Measurements from ENCODE around the gene PCDHGA11. TPM values are rescaled to one million over a fixed set of nuclear protein-coding genes. Genes with fewer than 3 reads are reported as not detected.
A peak's percentile ranks its signal among the peaks of the same experiment; 100 is the strongest.
"Not testable (repeated sequence)": the region's sequence is repeated elsewhere in the genome, so short reads cannot be mapped to it uniquely, and the experiment has no call there.

Gene PCDHGA11
- under 1 TPM; 0.05 to 0.13 (median 0.05) TPM for total RNA-seq

DNA sequence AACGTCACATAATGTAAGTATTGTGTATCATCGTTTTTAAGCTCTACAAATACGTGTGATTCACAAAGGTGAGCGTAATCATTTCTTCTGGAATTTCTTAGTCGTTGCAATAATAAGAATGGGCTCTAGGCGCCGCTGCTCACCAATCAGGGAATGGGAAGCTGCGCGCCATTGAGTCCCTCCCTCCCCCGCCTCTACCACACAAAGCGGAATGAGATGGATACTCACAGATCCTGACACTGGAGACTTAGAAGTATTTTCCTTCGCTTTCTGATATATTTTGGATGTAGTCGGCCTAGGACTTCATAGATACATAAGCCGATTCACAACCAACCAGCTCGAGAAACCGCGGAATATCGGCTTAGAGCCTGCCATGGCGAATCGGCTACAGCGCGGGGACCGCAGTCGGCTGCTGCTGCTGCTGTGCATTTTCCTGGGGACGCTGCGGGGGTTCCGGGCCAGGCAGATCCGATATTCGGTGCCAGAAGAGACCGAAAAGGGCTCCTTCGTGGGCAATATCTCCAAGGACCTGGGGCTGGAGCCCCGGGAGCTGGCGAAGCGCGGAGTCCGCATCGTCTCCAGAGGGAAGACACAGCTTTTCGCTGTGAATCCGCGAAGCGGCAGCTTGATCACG is at the start of gene PCDHGA11:
Gene PCDHGA11 (plus strand): TSS at position 197 of the 634 bp plus-strand sequence. CDS start 177 bp downstream, at position 374.
- Mint-ChIP-seq H3K4me3 (peak within 1 kb of the TSS; percentile 71), H3K9me3 (peaks cover 31% of the 10 kb centered on the region), H3K27me3 (ENCODE audit: low read depth) (peaks cover 77% of the 10 kb centered on the region), H3K36me3 (ENCODE audit: insufficient read depth) (peaks cover 14% of the 10 kb centered on the region), H3K4me1 (ENCODE audit: low read depth) (peaks cover 4% of the 10 kb centered on the region)
- ATAC-seq, result peak; percentile 50 to 54
- no peak for DNase-seq

DNA sequence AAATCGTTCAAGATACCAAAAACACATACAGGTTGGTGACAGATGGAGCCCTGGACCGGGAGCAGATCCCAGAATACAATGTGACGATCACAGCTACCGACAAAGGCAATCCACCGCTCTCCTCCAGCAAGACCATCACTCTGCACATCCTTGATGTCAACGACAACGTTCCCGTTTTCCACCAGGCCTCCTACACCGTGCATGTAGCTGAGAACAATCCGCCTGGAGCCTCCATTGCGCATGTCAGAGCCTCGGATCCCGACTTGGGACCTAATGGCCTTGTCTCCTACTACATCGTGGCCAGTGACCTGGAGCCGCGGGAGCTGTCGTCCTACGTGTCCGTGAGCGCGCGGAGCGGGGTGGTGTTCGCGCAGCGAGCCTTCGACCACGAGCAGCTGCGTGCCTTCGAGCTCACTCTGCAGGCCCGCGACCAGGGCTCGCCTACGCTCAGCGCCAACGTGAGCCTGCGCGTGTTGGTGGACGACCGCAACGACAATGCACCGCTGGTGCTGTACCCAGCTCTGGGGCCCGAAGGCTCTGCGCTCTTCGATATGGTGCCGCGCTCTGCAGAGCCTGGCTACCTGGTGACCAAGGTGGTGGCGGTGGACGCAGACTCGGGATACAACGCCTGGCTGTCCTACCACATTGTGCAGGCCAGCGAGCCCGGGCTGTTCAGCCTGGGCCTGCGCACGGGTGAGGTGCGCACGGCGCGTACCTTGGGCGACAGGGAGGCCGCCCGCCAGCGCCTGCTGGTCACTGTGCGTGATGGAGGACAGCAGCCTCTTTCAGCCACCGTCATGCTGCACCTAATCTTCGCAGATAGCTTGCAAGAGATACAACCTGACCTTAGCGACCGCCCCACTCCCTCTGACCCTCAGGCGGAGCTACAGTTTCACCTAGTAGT is 49.0 kb upstream of the PCDHGA11 start:
- Mint-ChIP-seq H3K36me3 (ENCODE audit: insufficient read depth) (peaks cover 2% of the 10 kb centered on the region), H3K27me3 (ENCODE audit: low read depth) (peaks cover 85% of the 10 kb centered on the region), H3K9me3 (peaks cover 23% of the 10 kb centered on the region), H3K4me1 (ENCODE audit: low read depth) (peaks cover 2% of the 10 kb centered on the region), H3K4me3 (no peak overlapping the region)
- ATAC-seq (no peak), DNase-seq (no peak)

GRCh38 chr5:141373673-141374317 is 47.1 kb upstream of the PCDHGA11 start, which contains the start of gene PCDHGA6:
PCDHGA6 (plus strand) TSS chr5:141373891; CDS start chr5:141374084, 193 bp downstream.
- peaks cover 27% of the 10 kb centered on the region for H3K9me3 Mint-ChIP-seq
- H3K27me3 Mint-ChIP-seq (ENCODE audit: low read depth), result peaks cover 80% of the 10 kb centered on the region
- peaks cover 2% of the 10 kb centered on the region for H3K36me3 Mint-ChIP-seq (ENCODE audit: insufficient read depth)
- DNase-seq (no peak), ATAC-seq (no peak)
- peaks cover 2% of the 10 kb centered on the region for H3K4me1 Mint-ChIP-seq (ENCODE audit: low read depth)
- peak within 1 kb of the TSS; percentile 19 for H3K4me3 Mint-ChIP-seq

GRCh38 chr5:141374627-141375026 is 46.2 kb upstream of the PCDHGA11 start:
- H3K36me3 Mint-ChIP-seq (ENCODE audit: insufficient read depth), result peaks cover 2% of the 10 kb centered on the region

DNA sequence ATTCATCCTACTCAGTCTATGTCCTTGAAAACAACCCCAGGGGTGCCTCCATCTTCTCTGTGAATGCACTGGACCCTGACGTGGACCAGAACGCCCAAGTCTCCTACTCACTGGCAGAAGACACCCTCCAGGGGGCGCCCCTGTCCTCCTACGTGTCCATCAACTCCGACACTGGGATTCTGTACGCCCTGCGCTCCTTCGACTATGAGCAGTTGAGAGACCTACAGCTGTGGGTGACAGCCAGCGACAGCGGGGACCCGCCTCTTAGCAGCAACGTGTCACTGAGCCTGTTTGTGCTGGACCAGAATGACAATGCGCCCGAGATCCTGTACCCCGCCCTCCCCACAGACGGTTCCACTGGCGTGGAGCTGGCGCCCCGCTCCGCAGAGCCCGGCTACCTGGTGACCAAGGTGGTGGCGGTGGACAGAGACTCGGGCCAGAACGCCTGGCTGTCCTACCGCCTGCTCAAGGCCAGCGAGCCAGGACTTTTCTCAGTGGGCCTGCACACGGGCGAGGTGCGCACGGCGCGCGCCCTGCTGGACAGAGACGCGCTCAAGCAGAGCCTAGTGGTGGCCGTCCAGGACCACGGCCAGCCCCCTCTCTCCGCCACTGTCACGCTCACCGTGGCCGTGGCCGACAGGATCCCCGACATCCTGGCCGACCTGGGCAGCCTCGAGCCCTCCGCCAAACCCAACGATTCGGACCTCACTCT is 45.3 kb upstream of the PCDHGA11 start:
- peaks cover 30% of the 10 kb centered on the region for H3K9me3 Mint-ChIP-seq
- H3K4me3 Mint-ChIP-seq; H3K4me1 Mint-ChIP-seq (ENCODE audit: low read depth); ATAC-seq; DNase-seq; H3K36me3 Mint-ChIP-seq (ENCODE audit: insufficient read depth): not testable (repeated sequence)
- peaks cover 82% of the 10 kb centered on the region for H3K27me3 Mint-ChIP-seq (ENCODE audit: low read depth)

More at GRCh38 chr5:141374627-141375026, 46.2 kb upstream of the PCDHGA11 start:
- ATAC-seq, result no peak
- peaks cover 2% of the 10 kb centered on the region for H3K4me1 Mint-ChIP-seq (ENCODE audit: low read depth)
- H3K4me3 Mint-ChIP-seq, result no peak overlapping the region
- no peak for DNase-seq
- H3K9me3 Mint-ChIP-seq, result peaks cover 30% of the 10 kb centered on the region
- H3K27me3 Mint-ChIP-seq (ENCODE audit: low read depth), result peaks cover 81% of the 10 kb centered on the region

- H3K4me1 Mint-ChIP-seq (ENCODE audit: low read depth), result peaks cover 2% of the 10 kb centered on the region
- DNase-seq, result no peak
- H3K9me3 Mint-ChIP-seq, result peaks cover 29% of the 10 kb centered on the region
- H3K4me3 Mint-ChIP-seq, result peak within 1 kb of the TSS; percentile 74
- no peak for ATAC-seq
- peaks cover 2% of the 10 kb centered on the region for H3K36me3 Mint-ChIP-seq (ENCODE audit: insufficient read depth)
- H3K27me3 Mint-ChIP-seq (ENCODE audit: low read depth), result peaks cover 75% of the 10 kb centered on the region
These were observed 38.2 kb upstream of the PCDHGA11 start, which contains the start of gene PCDHGA7 for GRCh38 chr5:141382469-141383294. PCDHGA7 (plus strand) TSS chr5:141382742; CDS start chr5:141382900, 158 bp downstream.

DNA sequence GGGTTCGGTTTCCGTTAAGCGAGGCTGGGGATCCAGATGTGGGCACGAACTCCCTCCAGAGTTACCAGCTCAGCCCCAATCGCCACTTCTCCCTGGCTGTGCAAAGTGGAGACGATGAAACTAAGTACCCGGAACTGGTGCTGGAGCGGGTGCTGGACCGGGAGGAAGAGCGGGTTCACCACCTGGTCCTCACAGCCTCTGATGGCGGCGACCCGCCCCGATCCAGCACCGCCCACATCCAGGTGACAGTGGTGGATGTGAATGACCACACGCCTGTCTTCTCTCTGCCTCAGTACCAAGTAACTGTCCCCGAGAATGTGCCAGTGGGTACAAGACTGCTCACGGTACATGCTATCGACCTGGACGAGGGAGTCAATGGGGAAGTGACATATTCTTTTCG is 37.5 kb upstream of the PCDHGA11 start:
- peaks cover 2% of the 10 kb centered on the region for H3K4me1 Mint-ChIP-seq (ENCODE audit: low read depth)
- H3K4me3 Mint-ChIP-seq, result no peak overlapping the region
- peaks cover 3% of the 10 kb centered on the region for H3K36me3 Mint-ChIP-seq (ENCODE audit: insufficient read depth)
- peaks cover 76% of the 10 kb centered on the region for H3K27me3 Mint-ChIP-seq (ENCODE audit: low read depth)
- DNase-seq, result no peak
- H3K9me3 Mint-ChIP-seq, result peaks cover 30% of the 10 kb centered on the region
- ATAC-seq, result no peak

DNA sequence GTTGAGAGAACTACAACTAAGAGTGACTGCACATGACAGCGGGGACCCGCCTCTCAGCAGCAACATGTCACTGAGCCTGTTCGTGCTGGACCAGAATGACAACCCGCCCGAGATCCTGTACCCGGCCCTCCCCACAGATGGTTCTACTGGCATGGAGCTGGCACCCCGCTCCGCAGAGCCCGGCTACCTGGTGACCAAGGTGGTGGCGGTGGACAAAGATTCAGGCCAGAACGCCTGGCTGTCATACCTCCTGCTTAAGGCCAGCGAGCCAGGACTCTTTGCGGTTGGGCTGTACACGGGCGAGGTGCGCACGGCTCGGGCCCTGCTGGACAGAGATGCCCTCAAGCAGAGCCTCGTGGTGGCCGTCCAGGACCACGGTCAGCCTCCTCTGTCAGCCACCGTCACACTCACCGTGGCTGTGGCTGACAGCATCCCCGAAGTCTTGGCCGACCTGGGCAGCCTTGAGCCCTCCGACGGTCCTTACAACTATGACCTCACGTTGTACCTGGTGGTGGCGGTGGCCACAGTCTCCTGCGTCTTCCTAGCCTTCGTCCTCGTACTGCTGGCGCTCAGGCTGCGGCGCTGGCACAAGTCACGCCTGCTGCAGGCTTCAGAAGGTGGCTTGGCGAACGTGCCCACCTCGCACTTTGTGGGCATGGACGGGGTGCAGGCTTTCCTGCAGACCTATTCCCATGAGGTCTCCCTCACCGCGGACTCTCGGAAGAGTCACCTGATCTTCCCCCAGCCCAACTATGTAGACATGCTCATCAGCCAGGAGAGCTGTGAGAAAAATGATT is 36.2 kb upstream of the PCDHGA11 start:
- no peak for DNase-seq
- no peak for ATAC-seq
- Mint-ChIP-seq H3K36me3 (ENCODE audit: insufficient read depth) (peaks cover 5% of the 10 kb centered on the region), H3K27me3 (ENCODE audit: low read depth) (peaks cover 77% of the 10 kb centered on the region), H3K4me3 (no peak overlapping the region), H3K4me1 (ENCODE audit: low read depth) (peaks cover 2% of the 10 kb centered on the region), H3K9me3 (peaks cover 34% of the 10 kb centered on the region)

GRCh38 chr5:141387557-141388311 is 33.1 kb upstream of the PCDHGA11 start, which contains the start of gene PCDHGB4:
PCDHGB4 (plus strand) TSS chr5:141387698; CDS start chr5:141387885, 187 bp downstream.
- Mint-ChIP-seq H3K9me3 (peaks cover 34% of the 10 kb centered on the region), H3K27me3 (ENCODE audit: low read depth) (peaks cover 76% of the 10 kb centered on the region)
- not testable (repeated sequence) for H3K4me3 Mint-ChIP-seq; H3K4me1 Mint-ChIP-seq (ENCODE audit: low read depth); H3K36me3 Mint-ChIP-seq (ENCODE audit: insufficient read depth); DNase-seq
- ATAC-seq, result peak; percentile 41 to 51

GRCh38 chr5:141388661-141389060 is 32.2 kb upstream of the PCDHGA11 start:
- H3K4me3 Mint-ChIP-seq, result no peak overlapping the region
- H3K27me3 Mint-ChIP-seq (ENCODE audit: low read depth), result peaks cover 75% of the 10 kb centered on the region
- peaks cover 5% of the 10 kb centered on the region for H3K36me3 Mint-ChIP-seq (ENCODE audit: insufficient read depth)
- H3K4me1 Mint-ChIP-seq (ENCODE audit: low read depth), result no peaks in the 10 kb centered on the region
- H3K9me3 Mint-ChIP-seq, result peaks cover 36% of the 10 kb centered on the region
- no peak for ATAC-seq
- no peak for DNase-seq

DNA sequence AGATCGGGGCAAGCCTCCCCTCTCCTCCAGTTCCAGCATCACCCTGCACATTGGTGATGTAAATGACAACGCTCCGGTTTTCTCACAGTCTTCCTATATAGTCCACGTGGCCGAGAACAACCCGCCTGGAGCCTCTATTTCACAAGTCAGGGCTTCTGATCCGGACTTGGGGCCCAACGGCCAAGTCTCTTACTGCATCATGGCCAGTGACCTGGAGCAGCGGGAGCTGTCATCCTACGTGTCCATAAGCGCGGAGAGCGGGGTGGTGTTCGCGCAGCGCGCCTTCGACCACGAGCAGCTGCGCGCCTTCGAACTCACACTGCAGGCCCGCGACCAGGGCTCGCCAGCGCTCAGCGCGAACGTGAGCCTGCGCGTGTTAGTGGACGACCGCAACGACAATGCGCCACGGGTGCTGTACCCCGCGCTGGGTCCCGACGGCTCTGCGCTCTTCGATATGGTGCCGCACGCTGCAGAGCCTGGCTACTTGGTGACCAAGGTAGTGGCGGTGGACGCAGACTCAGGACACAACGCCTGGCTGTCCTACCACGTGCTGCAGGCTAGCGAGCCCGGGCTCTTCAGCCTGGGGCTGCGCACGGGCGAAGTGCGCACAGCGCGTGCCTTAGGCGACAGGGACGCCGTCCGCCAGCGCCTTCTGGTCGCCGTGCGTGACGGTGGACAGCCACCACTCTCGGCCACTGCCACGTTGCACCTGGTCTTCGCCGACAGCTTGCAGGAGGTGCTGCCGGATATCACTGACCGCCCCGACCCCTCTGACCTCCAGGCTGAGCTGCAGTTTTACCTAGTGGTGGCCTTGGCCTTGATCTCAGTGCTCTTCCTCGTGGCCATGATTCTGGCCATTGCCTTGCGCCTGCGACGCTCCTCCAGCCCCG is 31.5 kb upstream of the PCDHGA11 start:
- Mint-ChIP-seq H3K36me3 (ENCODE audit: insufficient read depth) (peaks cover 5% of the 10 kb centered on the region), H3K27me3 (ENCODE audit: low read depth) (peaks cover 75% of the 10 kb centered on the region), H3K9me3 (peaks cover 43% of the 10 kb centered on the region), H3K4me1 (ENCODE audit: low read depth) (no peaks in the 10 kb centered on the region), H3K4me3 (no peak overlapping the region)
- ATAC-seq (no peak), DNase-seq (no peak)

Measured in activated T-cell treated with anti-CD3 and anti-CD28 coated beads, Interleukin-2, amount 50 U/mL, for 4 hours (primary cell).